Cortex of kidney (tissue), 1 donor: ENCODE measurements around the gene DSCAM.

ENCODE experiments used
- DNase-seq: peaks from one replicate; lab custom pipeline; 2025; lab: John Stamatoyannopoulos, UW

The DSCAM gene

GRCh38 chr21:40386294-40386911 lies 460.6 kb downstream of the DSCAM start:
- DNase-seq, result no peak

GRCh38 chr21:40385883-40386282 lies 461.1 kb downstream of the DSCAM start:
- no peak for DNase-seq

GRCh38 chr21:40383951-40384350 lies 463.0 kb downstream of the DSCAM start:
- no peak for DNase-seq

GRCh38 chr21:40381111-40381510 lies 465.8 kb downstream of the DSCAM start:
- DNase-seq, result no peak

- no peak for DNase-seq
Measured at GRCh38 chr21:40379881-40380810, 466.8 kb downstream of the DSCAM start.

- no peak for DNase-seq
Measured at GRCh38 chr21:40377135-40377534, 469.8 kb downstream of the DSCAM start.

GRCh38 chr21:40373761-40374160 lies 473.2 kb downstream of the DSCAM start:
- no peak for DNase-seq

GRCh38 chr21:40372506-40372905 lies 474.5 kb downstream of the DSCAM start:
- DNase-seq, result no peak

- DNase-seq, result no peak
Measured at GRCh38 chr21:40371329-40371728, 475.6 kb downstream of the DSCAM start.

GRCh38 chr21:40356644-40357043 lies 490.3 kb downstream of the DSCAM start:
- DNase-seq, result no peak

- DNase-seq, result no peak
Measured at GRCh38 chr21:40355076-40355475, 491.9 kb downstream of the DSCAM start.

GRCh38 chr21:40351006-40351405 lies 496.0 kb downstream of the DSCAM start:
- no peak for DNase-seq

- no peak for DNase-seq
Measured at GRCh38 chr21:40349591-40349990, 497.4 kb downstream of the DSCAM start.

GRCh38 chr21:40345711-40346321 lies 501.1 kb downstream of the DSCAM start:
- no peak for DNase-seq

- no peak for DNase-seq
Measured at GRCh38 chr21:40340357-40340756, 506.6 kb downstream of the DSCAM start.

GRCh38 chr21:40339050-40339449 lies 507.9 kb downstream of the DSCAM start:
- DNase-seq, result no peak

GRCh38 chr21:40337981-40338380 lies 509.0 kb downstream of the DSCAM start:
- DNase-seq, result no peak

GRCh38 chr21:40335704-40336103 lies 511.3 kb downstream of the DSCAM start:
- no peak for DNase-seq

- DNase-seq, result no peak
Measured at GRCh38 chr21:40334159-40334558, 512.8 kb downstream of the DSCAM start.

GRCh38 chr21:40333731-40334130 lies 513.2 kb downstream of the DSCAM start:
- no peak for DNase-seq

GRCh38 chr21:40331804-40332203 lies 515.2 kb downstream of the DSCAM start:
- DNase-seq, result no peak

GRCh38 chr21:40331172-40331571 lies 515.8 kb downstream of the DSCAM start:
- DNase-seq, result no peak

- no peak for DNase-seq
Measured at GRCh38 chr21:40324389-40324788, 522.6 kb downstream of the DSCAM start.
